Calu3 (cell line): ENCODE data around the gene ZNF80. TPM values are rescaled to one million over a fixed set of nuclear protein-coding genes. Genes with fewer than 3 reads are reported as not detected.

Experiments
- BruUV-seq: library from RNA; stranded (reverse); fragments of 400-500 nt; replicated peaks from 2 replicates; lab custom pipeline; 2021; lab: Mats Ljungman, UMichigan
- CTCF ChIA-PET: fragments of 300-600 bp; sonication (Branson Sonifier 250); formaldehyde crosslinking; loops from one replicate; lab custom pipeline; 2022; ENCODE audit warnings: antibody characterized with exemption; lab: Charles Lee
- DNase-seq: peaks from one replicate; pipeline ENCODE4 v3.0.0; 2022
- H3K27ac Mint-ChIP-seq: one replicate; pipeline ENCODE4 v1.8.0; 2022; ENCODE audit warnings: mixed read lengths; ENCODE audit not compliant: unreplicated experiment
- H3K27me3 Mint-ChIP-seq: one replicate; pipeline ENCODE4 v1.8.0; 2022; ENCODE audit warnings: mixed read lengths; ENCODE audit not compliant: unreplicated experiment
- H3K36me3 Mint-ChIP-seq: one replicate; pipeline ENCODE4 v1.8.0; 2022; ENCODE audit warnings: mild to moderate bottlenecking, moderate library complexity, mixed read lengths; ENCODE audit not compliant: insufficient read depth, unreplicated experiment
- H3K4me1 Mint-ChIP-seq: one replicate; pipeline ENCODE4 v1.8.0; 2022; ENCODE audit warnings: mild to moderate bottlenecking, low read depth, mixed read lengths; ENCODE audit not compliant: unreplicated experiment
- H3K4me3 Mint-ChIP-seq: one replicate; pipeline ENCODE4 v1.8.0; 2022; ENCODE audit warnings: mild to moderate bottlenecking, low read depth, moderate library complexity, mixed read lengths; ENCODE audit not compliant: unreplicated experiment
- H3K9me3 Mint-ChIP-seq: one replicate; pipeline ENCODE4 v1.8.0; 2022; ENCODE audit warnings: low read depth, mixed read lengths; ENCODE audit not compliant: unreplicated experiment
- intact Hi-C: fragments of 100-400 bp; cut with micrococcal nuclease; formaldehyde crosslinking; loops from one replicate; pipeline ENCODE4 v1.10.0; 2022; ENCODE audit not compliant: unreplicated experiment
- total RNA-seq: library from RNA; stranded (reverse); gene quantifications from 2 replicates; pipeline ENCODE4 v1.2.3, GENCODE V29; 2022
- TF ChIP-seq, protein P1 (sequence below): fragments of 200-600 bp; IDR thresholded peaks from one replicate; pipeline ENCODE4 v1.8.0; 2022; ENCODE audit warnings: antibody characterized with exemption; ENCODE audit not compliant: unreplicated experiment

Gene ZNF80
- total RNA-seq, 1 experiment from 2014 or later, result not detected

DNA sequence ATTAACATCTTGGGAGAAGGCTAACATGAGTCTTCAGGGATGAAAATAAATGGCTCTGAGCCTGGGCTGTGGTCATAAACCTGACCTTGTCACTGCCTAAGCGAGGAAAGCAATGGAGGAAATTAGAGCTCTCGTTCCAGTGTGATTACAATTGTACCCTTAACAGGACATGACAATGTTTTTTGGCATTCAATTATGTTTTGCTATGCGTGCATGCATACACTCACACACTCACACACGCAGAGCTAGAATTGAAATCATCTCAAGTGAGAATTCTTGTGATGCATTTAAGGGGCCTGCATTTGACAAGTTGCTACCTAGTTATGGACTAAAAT lies 24.1 kb downstream of the ZNF80 start:
- TF ChIP-seq, protein P1, sequence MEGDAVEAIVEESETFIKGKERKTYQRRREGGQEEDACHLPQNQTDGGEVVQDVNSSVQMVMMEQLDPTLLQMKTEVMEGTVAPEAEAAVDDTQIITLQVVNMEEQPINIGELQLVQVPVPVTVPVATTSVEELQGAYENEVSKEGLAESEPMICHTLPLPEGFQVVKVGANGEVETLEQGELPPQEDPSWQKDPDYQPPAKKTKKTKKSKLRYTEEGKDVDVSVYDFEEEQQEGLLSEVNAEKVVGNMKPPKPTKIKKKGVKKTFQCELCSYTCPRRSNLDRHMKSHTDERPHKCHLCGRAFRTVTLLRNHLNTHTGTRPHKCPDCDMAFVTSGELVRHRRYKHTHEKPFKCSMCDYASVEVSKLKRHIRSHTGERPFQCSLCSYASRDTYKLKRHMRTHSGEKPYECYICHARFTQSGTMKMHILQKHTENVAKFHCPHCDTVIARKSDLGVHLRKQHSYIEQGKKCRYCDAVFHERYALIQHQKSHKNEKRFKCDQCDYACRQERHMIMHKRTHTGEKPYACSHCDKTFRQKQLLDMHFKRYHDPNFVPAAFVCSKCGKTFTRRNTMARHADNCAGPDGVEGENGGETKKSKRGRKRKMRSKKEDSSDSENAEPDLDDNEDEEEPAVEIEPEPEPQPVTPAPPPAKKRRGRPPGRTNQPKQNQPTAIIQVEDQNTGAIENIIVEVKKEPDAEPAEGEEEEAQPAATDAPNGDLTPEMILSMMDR, result no peak
- CTCF ChIA-PET, result interaction anchor here (0.7 to 1.0 kb wide), 2 partner anchors 16 to 205 kb away, joined by 4 to 7 read pairs; no protein-coding TSS in a partner anchor
- BruUV-seq, result no TSS peak
- Mint-ChIP-seq H3K9me3 (no peaks in the 10 kb centered on the region), H3K4me3 (no peak overlapping the region), H3K27me3 (peaks cover 14% of the 10 kb centered on the region), H3K27ac (no peak overlapping the region), H3K36me3 (no peaks in the 10 kb centered on the region), H3K4me1 (no peaks in the 10 kb centered on the region)
- DNase-seq, result no peak
- intact Hi-C loops, result no loop called here

DNA sequence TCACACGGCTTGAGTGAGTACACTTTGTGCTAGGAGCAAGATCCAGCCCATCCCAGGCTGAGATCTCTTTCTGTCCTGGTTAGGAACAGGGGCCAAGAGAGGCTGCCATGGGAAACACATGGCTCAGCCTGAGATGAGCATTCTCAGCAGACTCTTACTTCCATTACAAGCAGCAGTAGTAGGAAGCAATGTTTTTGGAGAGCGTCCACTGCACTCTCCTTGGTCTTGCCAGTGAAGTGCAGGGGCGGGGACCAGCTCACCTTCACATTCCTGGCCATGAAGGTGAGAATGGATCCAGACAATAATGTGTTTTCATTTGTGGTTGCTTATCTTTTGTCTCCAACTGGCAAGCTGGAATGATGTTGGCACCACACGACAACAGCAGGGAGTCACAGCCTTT lies 24.7 kb downstream of the ZNF80 start:
- CTCF ChIA-PET, result no interaction called here
- H3K27me3 Mint-ChIP-seq, result peaks cover 19% of the 10 kb centered on the region
- H3K9me3 Mint-ChIP-seq, result no peaks in the 10 kb centered on the region
- no peak overlapping the region for H3K27ac Mint-ChIP-seq
- TF ChIP-seq, protein P1, result no peak
- BruUV-seq, result no TSS peak
- H3K4me3 Mint-ChIP-seq, result no peak overlapping the region
- DNase-seq, result no peak
- intact Hi-C loops, result no loop called here
- H3K4me1 Mint-ChIP-seq, result no peaks in the 10 kb centered on the region
- H3K36me3 Mint-ChIP-seq, result no peaks in the 10 kb centered on the region

DNA sequence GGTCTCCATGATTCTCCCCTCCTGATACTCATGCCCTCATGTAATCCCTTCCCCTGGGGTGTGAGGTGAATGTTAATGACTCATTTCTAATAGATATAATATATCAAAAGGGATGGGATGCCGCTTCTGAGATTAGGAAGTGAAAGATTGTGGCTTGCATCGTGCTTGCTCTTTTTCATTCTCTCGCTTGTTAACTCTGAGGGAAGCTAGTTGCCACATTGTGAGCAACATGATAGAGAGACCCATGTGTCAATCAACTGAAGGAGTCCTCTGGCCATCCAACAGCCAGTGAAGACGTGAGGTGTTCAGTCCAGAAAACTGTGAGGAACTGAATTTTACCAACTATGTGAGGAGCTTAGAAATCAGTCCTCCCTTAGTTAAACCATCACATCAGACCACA lies 29.6 kb downstream of the ZNF80 start:
- no peak overlapping the region for H3K27ac Mint-ChIP-seq
- CTCF ChIA-PET, result no interaction called here
- DNase-seq, result no peak
- BruUV-seq, result no TSS peak
- intact Hi-C loops, result no loop called here
- no peaks in the 10 kb centered on the region for H3K9me3 Mint-ChIP-seq
- H3K36me3 Mint-ChIP-seq, result no peaks in the 10 kb centered on the region
- no peak overlapping the region for H3K4me3 Mint-ChIP-seq
- TF ChIP-seq, protein P1, result no peak
- H3K27me3 Mint-ChIP-seq, result peaks cover 48% of the 10 kb centered on the region
- H3K4me1 Mint-ChIP-seq, result no peaks in the 10 kb centered on the region

DNA sequence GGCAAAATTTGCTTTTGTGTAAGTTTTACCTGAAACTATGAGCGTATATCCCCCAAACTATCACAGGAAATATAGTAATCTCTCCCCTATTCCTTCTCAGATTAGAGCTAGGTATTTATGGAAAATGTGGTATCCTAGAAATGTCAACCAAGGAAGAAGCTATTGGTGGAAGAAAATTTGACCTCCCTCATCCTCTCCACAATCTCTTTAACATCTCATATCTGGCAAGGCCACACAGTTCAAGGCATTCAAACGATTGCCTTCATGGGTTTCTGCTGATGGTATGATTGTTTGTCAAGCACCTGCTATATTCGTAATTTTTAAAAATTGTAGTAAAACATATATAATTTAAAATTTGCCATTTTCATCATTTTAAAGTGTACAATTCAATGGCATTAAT lies 31.0 kb downstream of the ZNF80 start:
- Mint-ChIP-seq H3K36me3 (no peaks in the 10 kb centered on the region), H3K9me3 (no peaks in the 10 kb centered on the region), H3K27me3 (peaks cover 53% of the 10 kb centered on the region), H3K4me1 (no peaks in the 10 kb centered on the region), H3K27ac (no peak overlapping the region), H3K4me3 (no peak overlapping the region)
- TF ChIP-seq, protein P1, result no peak
- no peak for DNase-seq
- CTCF ChIA-PET, result no interaction called here
- no TSS peak for BruUV-seq
- intact Hi-C loops, result no loop called here
